ENCODE results near the gene RASL12.
"Not testable (repeated sequence)": the region's sequence is repeated elsewhere in the genome, so short reads cannot be mapped to it uniquely, and the experiment has no call there.

Gene RASL12

GRCh38 chr15:65067645-65068402 is at the start of gene RASL12:
Gene RASL12, minus strand, starts transcription at chr15:65067991. Its CDS starts 156 bp downstream, at chr15:65067835.
- no peak for DNase-seq

GRCh38 chr15:65115542-65115941 is 47.8 kb upstream of the RASL12 start:
- DNase-seq, result no peak

GRCh38 chr15:65115086-65115485 is 47.3 kb upstream of the RASL12 start, which contains the start of gene UBAP1L:
Gene UBAP1L, minus strand, starts transcription at chr15:65115200. Its CDS starts 8,985 bp downstream, at chr15:65106215.
- no peak for DNase-seq

GRCh38 chr15:65110676-65111292 is 43.0 kb upstream of the RASL12 start:
- no peak for DNase-seq

- no peak for DNase-seq
These were observed 38.3 kb upstream of the RASL12 start for GRCh38 chr15:65106011-65106590.

GRCh38 chr15:65105038-65105437 is 37.2 kb upstream of the RASL12 start:
- no peak for DNase-seq

- DNase-seq, result no peak
These were observed 35.1 kb upstream of the RASL12 start for GRCh38 chr15:65102912-65103311.

- DNase-seq, result no peak
These were observed 34.3 kb upstream of the RASL12 start for GRCh38 chr15:65101891-65102708.

GRCh38 chr15:65101411-65101890 is 33.7 kb upstream of the RASL12 start:
- peak; percentile 63 for DNase-seq

GRCh38 chr15:65100442-65100841 is 32.7 kb upstream of the RASL12 start:
- no peak for DNase-seq

GRCh38 chr15:65099801-65100200 is 32.0 kb upstream of the RASL12 start:
- not testable (repeated sequence) for DNase-seq

GRCh38 chr15:65099336-65099735 is 31.5 kb upstream of the RASL12 start:
- no peak for DNase-seq

GRCh38 chr15:65097651-65098263 is 30.0 kb upstream of the RASL12 start:
- DNase-seq, result no peak

GRCh38 chr15:65096481-65097385 is 28.9 kb upstream of the RASL12 start:
- DNase-seq, result no peak

- no peak for DNase-seq
These were observed 27.9 kb upstream of the RASL12 start for GRCh38 chr15:65095747-65096104.

- no peak for DNase-seq
These were observed 27.4 kb upstream of the RASL12 start for GRCh38 chr15:65095011-65095746.

GRCh38 chr15:65094294-65094995 is 26.7 kb upstream of the RASL12 start:
- DNase-seq, result no peak

- not testable (repeated sequence) for DNase-seq
These were observed 26.0 kb upstream of the RASL12 start for GRCh38 chr15:65093793-65094170.

GRCh38 chr15:65092911-65093792 is 25.4 kb upstream of the RASL12 start:
- no peak for DNase-seq
